Adrenal gland (tissue), 12 donors: Measurements from ENCODE around the gene FFAR1. TPM values are rescaled to one million over a fixed set of nuclear protein-coding genes. Genes with fewer than 3 reads are reported as not detected.

ENCODE experiments used
- DNase-seq, 7 donors: peaks; one replicate each; pipeline ENCODE4 v3.0.0-alpha.2; 2019 to 2020
- H3K27ac ChIP-seq, 5 donors: fragments of 200-600 bp; sonication (generic) in 4 of 5; 1 replicate in 3 of 5; 2 replicates in 2 of 5; pipeline versions ENCODE4 v1.5.1 to v1.8.0; 2016 to 2020; ENCODE audit warnings: mild to moderate bottlenecking in 1 of 5
- H3K27me3 ChIP-seq: fragments of 200-600 bp; 2 replicates; pipeline ENCODE4 v1.8.0; 2021
- H3K36me3 ChIP-seq, 2 donors: fragments of 200-600 bp; replicated peaks in 1 of 2; 1 replicate in 1 of 2; 2 replicates in 1 of 2; pipeline versions ENCODE4 v1.5.1 to v1.8.0; 2018 to 2022
- H3K4me1 ChIP-seq, 2 donors: fragments of 200-600 bp; replicated peaks in 1 of 2; 1 replicate in 1 of 2; 2 replicates in 1 of 2; pipeline versions ENCODE4 v1.5.1 to v1.8.0; 2018 to 2021
- H3K4me3 ChIP-seq, 4 donors: fragments of 200-600 bp; sonication (generic) in 3 of 4; one replicate each; pipeline ENCODE4 v1.5.1; 2016 to 2018
- H3K9me3 ChIP-seq, 3 donors: fragments of 200-600 bp; sonication (generic) in 1 of 3; replicated peaks in 1 of 3; 1 replicate in 2 of 3; 2 replicates in 1 of 3; pipeline versions ENCODE4 v1.5.1 to v1.8.0; 2016 to 2021
- CTCF ChIP-seq, 6 experiments: fragments of 450-650 bp in 4 of 6; fragments of 200-600 bp in 2 of 6; sonication (generic) in 1 of 6; IDR thresholded peaks; 1 replicate in 5 of 6; 2 replicates in 1 of 6; pipeline versions ENCODE4 v1.5.1 to v1.8.0; 2016 to 2021; ENCODE audit warnings: antibody characterized with exemption in 6 of 6, mild to moderate bottlenecking in 2 of 6, moderate library complexity in 1 of 6
- POLR2A ChIP-seq, 2 donors: fragments of 450-650 bp; IDR thresholded peaks; one replicate each; pipeline ENCODE4 v1.6.1; 2017; ENCODE audit warnings: antibody characterized with exemption in 2 of 2, mild to moderate bottlenecking in 2 of 2, moderate library complexity in 1 of 2
- WGBS, 4 donors: extraction: QIAGEN DNeasy Blood & Tissue Kit in 2 of 4; methylation state at CpG; one replicate each; pipeline versions ENCODE4 v1.1.5 to v1.1.7; 2013 to 2017; 5-methylcytosine and 5-hydroxymethylcytosine counted together
- intact Hi-C, 2 donors: fragments of 100-400 bp; cut with DNase I; formaldehyde crosslinking; loops; one replicate each; pipeline versions ENCODE4 v1.14.1 to v1.15.0; 2022 to 2023
- polyA plus RNA-seq, 3 donors: library from polyadenylated mRNA; stranded (reverse); fragments of 200-250 nt in 2 of 3; fragments of 350-450 nt in 1 of 3; fragmentation: Illumina TruSeq in 1 of 3; extraction: RNeasy Lipid Tissue Mini Kit (QIAGEN cat#74804) in 1 of 3; gene quantifications; one replicate each; pipeline ENCODE4 v1.2.3, GENCODE V29; 2013 to 2014
- total RNA-seq, 9 donors: library from RNA; depleted of rRNA in 4 of 9; stranded (reverse); fragments of >200 nt in 4 of 9; fragments of 120-200 nt in 1 of 9; fragmentation: NEBNext Ultra II Directional in 1 of 9; extraction: Animal tissue kit (Norgen Biotek cat#: 25700) in 1 of 9; gene quantifications; one replicate each; pipeline versions ENCODE4 v1.1.0 to v1.2.4, GENCODE V29; 2013 to 2023
- donor health status: healthy with polysubstance abuse.
- donor health status: Bipolar disorder and iron deficiency.
- donor health status: DM: yes; HTN: yes; CAD: no.
- donor health status: DM: no; HTN: no; CAD: no.
- donor health status: DM: no; HTN: no; CAD: no.
- donor health status: DM: yes; HTN: yes; CAD: no.

FFAR1 gene
- total and polyA plus RNA-seq, 12 donors = 0.03 to 0.11 TPM; not detected in 10

- H3K9me3 ChIP-seq = no peaks in the 10 kb centered on the region
- no peaks in the 10 kb centered on the region for H3K36me3 ChIP-seq
- no peak overlapping the region for H3K27ac ChIP-seq
- intact Hi-C loops = loop anchor here in 1 of 2 donors (5.0 kb wide), 1 partner anchor 122 kb away; no protein-coding TSS in a partner anchor
- peak in 2 of 7 donors; percentile 9 to 31 for DNase-seq
- H3K4me3 ChIP-seq = no peak overlapping the region
- no peaks in the 10 kb centered on the region for H3K4me1 ChIP-seq
- TF ChIP-seq POLR2A (IDR thresholded peaks at IDR 0.05) (no peak), CTCF (IDR thresholded peaks at IDR 0.05) (no peak)
- H3K27me3 ChIP-seq = peaks cover 5% of the 10 kb centered on the region
- 75 to 82% (median 80%) methylated on average over 12 to 17 of the region's 17 CpGs for WGBS, 4 donors
Observed at GRCh38 chr19:35349614-35350521, 2.2 kb downstream of the FFAR1 start.

GRCh38 chr19:35350591-35350990 lies 2.9 kb downstream of the FFAR1 start:
- H3K4me1 ChIP-seq = no peaks in the 10 kb centered on the region

GRCh38 chr19:35351411-35352176 lies 3.9 kb downstream of the FFAR1 start:
- no peaks in the 10 kb centered on the region for H3K9me3 ChIP-seq
- H3K4me3 ChIP-seq = no peak overlapping the region
- intact Hi-C loops = loop anchor here (2.0 to 5.0 kb wide), 3 partner anchors 117 to 143 kb away; no protein-coding TSS in a partner anchor
- H3K27me3 ChIP-seq = peaks cover 5% of the 10 kb centered on the region
- WGBS, 4 donors = 86 to 92% (median 89%) methylated on average over 31 to 47 of the region's 47 CpGs
- no peak overlapping the region for H3K27ac ChIP-seq
- no peaks in the 10 kb centered on the region for H3K4me1 ChIP-seq
- peak in 1 of 7 donors; percentile 7 for DNase-seq
- H3K36me3 ChIP-seq = no peaks in the 10 kb centered on the region
- TF ChIP-seq POLR2A (IDR thresholded peaks at IDR 0.05) = no peak
- no peak for TF ChIP-seq CTCF (IDR thresholded peaks at IDR 0.05)

More at GRCh38 chr19:35350591-35350990, 2.9 kb downstream of the FFAR1 start:
- intact Hi-C loops = loop anchor here in 1 of 2 donors (5.0 kb wide), 1 partner anchor 122 kb away; no protein-coding TSS in a partner anchor
- 76 to 89% (median 85%) methylated on average over 6 to 7 of the region's 7 CpGs for WGBS, 4 donors
- no peak overlapping the region for H3K27ac ChIP-seq
- no peaks in the 10 kb centered on the region for H3K9me3 ChIP-seq
- DNase-seq = peak in 1 of 7 donors; percentile 9
- H3K36me3 ChIP-seq = no peaks in the 10 kb centered on the region
- peaks cover 5% of the 10 kb centered on the region for H3K27me3 ChIP-seq
- no peak overlapping the region for H3K4me3 ChIP-seq
- TF ChIP-seq POLR2A (IDR thresholded peaks at IDR 0.05) = no peak
- no peak for TF ChIP-seq CTCF (IDR thresholded peaks at IDR 0.05)

DNA sequence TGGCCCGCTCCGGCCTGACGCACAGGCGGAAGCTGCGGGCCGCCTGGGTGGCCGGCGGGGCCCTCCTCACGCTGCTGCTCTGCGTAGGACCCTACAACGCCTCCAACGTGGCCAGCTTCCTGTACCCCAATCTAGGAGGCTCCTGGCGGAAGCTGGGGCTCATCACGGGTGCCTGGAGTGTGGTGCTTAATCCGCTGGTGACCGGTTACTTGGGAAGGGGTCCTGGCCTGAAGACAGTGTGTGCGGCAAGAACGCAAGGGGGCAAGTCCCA lies 4.4 kb downstream of the FFAR1 start:
- TF ChIP-seq POLR2A (IDR thresholded peaks at IDR 0.05) = no peak
- no peak for TF ChIP-seq CTCF (IDR thresholded peaks at IDR 0.05)
- H3K27ac ChIP-seq = no peak overlapping the region
- intact Hi-C loops = loop anchor here (2.0 to 5.0 kb wide), 3 partner anchors 117 to 143 kb away; no protein-coding TSS in a partner anchor
- no peaks in the 10 kb centered on the region for H3K4me1 ChIP-seq
- peaks cover 5% of the 10 kb centered on the region for H3K27me3 ChIP-seq
- DNase-seq = no peak
- 71 to 89% (median 76%) methylated on average over 7 to 18 of the region's 18 CpGs for WGBS, 4 donors
- no peaks in the 10 kb centered on the region for H3K36me3 ChIP-seq
- H3K4me3 ChIP-seq = no peak overlapping the region
- no peaks in the 10 kb centered on the region for H3K9me3 ChIP-seq
